Keratinocyte (primary cell): ENCODE data around the gene SPECC1. TPM values are rescaled to one million over a fixed set of nuclear protein-coding genes. Genes with fewer than 3 reads are reported as not detected.
"Not testable (repeated sequence)": the region's sequence is repeated elsewhere in the genome, so short reads cannot be mapped to it uniquely, and the experiment has no call there.

Experiments used
- DNase-seq: peaks from one replicate; pipeline ENCODE4 v3.0.0-alpha.2; 2011; ENCODE audit warnings: low read depth, missing footprints, low spot score
- FAIRE-seq: peaks from 2 replicates; lab custom pipeline; 2011; peaks lifted over from hg19 to GRCh38; lab: Jason Lieb, UNC
- H2AFZ ChIP-seq: 2 replicates; pipeline ENCODE4 v1.6.0; 2012; ENCODE audit warnings: low read length, control low read depth, inconsistent platforms; ENCODE audit not compliant: control insufficient read depth
- H3K27ac ChIP-seq: 2 replicates; pipeline ENCODE4 v1.5.1; 2011; ENCODE audit warnings: low read length; ENCODE audit not compliant: control insufficient read depth, insufficient read depth
- H3K27me3 ChIP-seq: 3 replicates; pipeline ENCODE4 v1.6.0; 2011; ENCODE audit warnings: low read length; ENCODE audit not compliant: control insufficient read depth, insufficient read depth; ENCODE audit errors: extremely low read depth
- H3K36me3 ChIP-seq, 2 experiments: 2 replicates in 1 of 2; 3 replicates in 1 of 2; pipeline ENCODE4 v1.5.1; 2011; ENCODE audit warnings: low read length in 2 of 2, mild to moderate bottlenecking in 1 of 2; ENCODE audit not compliant: control insufficient read depth in 2 of 2, insufficient read depth in 2 of 2; ENCODE audit errors: extremely low read depth in 1 of 2
- H3K4me1 ChIP-seq: 3 replicates; pipeline ENCODE4 v1.5.1; 2011; ENCODE audit warnings: low read length; ENCODE audit not compliant: control insufficient read depth, insufficient read depth; ENCODE audit errors: extremely low read depth
- H3K4me2 ChIP-seq: 3 replicates; pipeline ENCODE4 v1.6.0; 2011; ENCODE audit warnings: low read depth, low read length; ENCODE audit not compliant: control insufficient read depth, insufficient read depth; ENCODE audit errors: extremely low read depth
- H3K4me3 ChIP-seq, 3 experiments: fragments of 200-600 bp in 1 of 3; sonication (generic) in 1 of 3; 2 replicates in 2 of 3; 3 replicates in 1 of 3; pipeline ENCODE4 v1.5.1; 2011 to 2016; ENCODE audit warnings: low read length in 3 of 3, mild to moderate bottlenecking in 3 of 3, control low read depth in 2 of 3, inconsistent platforms in 1 of 3, low read depth in 1 of 3, mixed read lengths in 1 of 3, mixed run types in 1 of 3, moderate library complexity in 1 of 3; ENCODE audit not compliant: control insufficient read depth in 2 of 3, insufficient read depth in 2 of 3; ENCODE audit errors: extremely low read depth in 1 of 3
- H3K79me2 ChIP-seq: 2 replicates; pipeline ENCODE4 v1.6.0; 2012; ENCODE audit warnings: low read length; ENCODE audit not compliant: control insufficient read depth, insufficient read depth
- H3K9ac ChIP-seq: 3 replicates; pipeline ENCODE4 v1.6.0; 2011; ENCODE audit warnings: low read length; ENCODE audit not compliant: control insufficient read depth, insufficient read depth; ENCODE audit errors: extremely low read depth
- H3K9me1 ChIP-seq: 3 replicates; pipeline ENCODE4 v1.6.0; 2011; ENCODE audit warnings: low read length; ENCODE audit not compliant: control insufficient read depth, insufficient read depth; ENCODE audit errors: extremely low read depth
- H3K9me3 ChIP-seq: 2 replicates; pipeline ENCODE4 v1.5.1; 2012; ENCODE audit warnings: low read depth, low read length; ENCODE audit not compliant: control insufficient read depth
- H4K20me1 ChIP-seq: 3 replicates; pipeline ENCODE4 v1.6.0; 2011; ENCODE audit warnings: low read length; ENCODE audit not compliant: control insufficient read depth, insufficient read depth; ENCODE audit errors: extremely low read depth
- EZH2 ChIP-seq: IDR thresholded peaks from one replicate; pipeline ENCODE4 v1.6.1; 2012; ENCODE audit warnings: inconsistent platforms, mild to moderate bottlenecking, low read length, moderate library complexity
- dilution Hi-C: fragments of 300-500 bp; cut with MboI; formaldehyde crosslinking; loops from one replicate; pipeline ENCODE4 v1.7.0; 2020; ENCODE audit warnings: low sequenced_read_pairs; ENCODE audit not compliant: extremely low pct_ligation_motif_present
- polyA plus RNA-seq, 5 experiments: library from polyadenylated mRNA; depleted of rRNA in 3 of 5; stranded (reverse) in 3 of 5; stranded (forward) in 1 of 5; unstranded in 1 of 5; fragments of >200 nt; gene quantifications; 1 replicate in 1 of 5; 2 replicates in 3 of 5; 3 replicates in 1 of 5; pipeline versions ENCODE4 v1.2.1 to v1.2.3, GENCODE V29; 2011 to 2012; ENCODE audit warnings: missing spikeins in 2 of 5, low read depth in 1 of 5, low replicate concordance in 1 of 5
- TF ChIP-seq, protein P1 (sequence below), 3 experiments: IDR thresholded peaks in 1 of 3; conservative IDR thresholded peaks in 1 of 3; optimal IDR thresholded peaks in 1 of 3; 2 replicates in 2 of 3; 3 replicates in 1 of 3; pipeline versions ENCODE3 to v1.5.1; 2011; ENCODE audit warnings: low read length in 3 of 3, mild to moderate bottlenecking in 3 of 3, moderate library complexity in 2 of 3, control low read depth in 1 of 3, inconsistent platforms in 1 of 3; ENCODE audit not compliant: insufficient read depth in 2 of 3; ENCODE audit errors: extremely low read depth in 1 of 3

SPECC1 gene
- polyA plus RNA-seq, 1 donor (not counting 4 experiments of a cell fraction or from before 2014, with no cell fraction given) = 20.9 TPM

DNA sequence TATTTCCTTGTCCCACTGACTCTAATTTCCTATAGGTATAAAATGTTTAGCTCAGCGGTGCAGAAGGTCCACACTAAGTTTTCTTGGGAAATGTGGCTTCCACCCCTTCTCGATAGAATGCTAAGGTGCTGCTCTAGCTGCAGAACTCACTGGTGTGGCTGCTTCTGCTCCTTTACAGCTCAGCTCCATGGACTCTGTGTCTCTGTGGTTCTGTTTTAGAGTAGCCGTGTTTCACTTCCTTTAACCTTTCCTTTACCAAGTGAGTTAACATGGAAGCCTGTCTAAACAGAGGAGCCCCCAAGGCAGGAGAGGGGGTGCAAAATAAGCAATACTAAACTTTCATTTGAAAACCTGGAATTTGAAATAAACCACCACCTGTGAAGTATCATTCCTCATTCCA lies 65.3 kb downstream of the SPECC1 start:
- Histone ChIP-seq H3K79me2 (no peaks in the 10 kb centered on the region), H3K9me3 (no peaks in the 10 kb centered on the region), H3K36me3 (no peaks in the 10 kb centered on the region), H2AFZ (no peak overlapping the region), H3K9ac (no peak overlapping the region), H4K20me1 (no peaks in the 10 kb centered on the region), H3K27ac (no peak overlapping the region), H3K4me2 (no peak overlapping the region), H3K4me3 (no peak overlapping the region), H3K9me1 (no peaks in the 10 kb centered on the region), H3K4me1 (no peaks in the 10 kb centered on the region), H3K27me3 (peaks cover 5% of the 10 kb centered on the region)
- FAIRE-seq = no peak
- DNase-seq = no peak
- no peak for TF ChIP-seq EZH2
- TF ChIP-seq, protein P1, sequence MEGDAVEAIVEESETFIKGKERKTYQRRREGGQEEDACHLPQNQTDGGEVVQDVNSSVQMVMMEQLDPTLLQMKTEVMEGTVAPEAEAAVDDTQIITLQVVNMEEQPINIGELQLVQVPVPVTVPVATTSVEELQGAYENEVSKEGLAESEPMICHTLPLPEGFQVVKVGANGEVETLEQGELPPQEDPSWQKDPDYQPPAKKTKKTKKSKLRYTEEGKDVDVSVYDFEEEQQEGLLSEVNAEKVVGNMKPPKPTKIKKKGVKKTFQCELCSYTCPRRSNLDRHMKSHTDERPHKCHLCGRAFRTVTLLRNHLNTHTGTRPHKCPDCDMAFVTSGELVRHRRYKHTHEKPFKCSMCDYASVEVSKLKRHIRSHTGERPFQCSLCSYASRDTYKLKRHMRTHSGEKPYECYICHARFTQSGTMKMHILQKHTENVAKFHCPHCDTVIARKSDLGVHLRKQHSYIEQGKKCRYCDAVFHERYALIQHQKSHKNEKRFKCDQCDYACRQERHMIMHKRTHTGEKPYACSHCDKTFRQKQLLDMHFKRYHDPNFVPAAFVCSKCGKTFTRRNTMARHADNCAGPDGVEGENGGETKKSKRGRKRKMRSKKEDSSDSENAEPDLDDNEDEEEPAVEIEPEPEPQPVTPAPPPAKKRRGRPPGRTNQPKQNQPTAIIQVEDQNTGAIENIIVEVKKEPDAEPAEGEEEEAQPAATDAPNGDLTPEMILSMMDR (optimal IDR thresholded peaks at IDR 0.05 in 1 of 3, IDR thresholded peaks at IDR 0.05 in 1 of 3, conservative IDR thresholded peaks at IDR 0.05 in 1 of 3; ENCODE audit: extremely low read depth in 1 of 3, insufficient read depth in 2 of 3, low read length in 3 of 3) = no peak
- dilution Hi-C loops = no loop called here

DNA sequence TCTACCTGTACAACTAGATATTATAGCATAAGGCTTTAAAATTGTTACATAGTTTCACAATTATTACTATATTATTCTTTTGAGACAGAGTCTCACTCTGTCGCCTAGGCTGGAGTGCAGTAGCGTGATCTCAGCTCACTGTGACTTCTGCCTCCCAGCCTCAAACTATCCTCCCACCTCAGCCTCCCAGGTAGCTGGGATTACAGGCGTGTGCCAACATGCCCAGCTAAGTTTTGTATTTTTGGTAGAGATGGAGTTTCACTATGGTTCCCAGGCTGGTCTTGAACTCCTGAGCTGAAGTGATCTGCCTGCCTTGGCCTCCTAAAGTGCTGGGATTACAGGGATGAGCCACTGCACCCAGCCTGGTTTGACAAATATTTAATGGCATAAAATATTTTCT lies 67.0 kb downstream of the SPECC1 start:
- FAIRE-seq, DNase-seq, H3K36me3 ChIP-seq, H3K27ac ChIP-seq, H3K9me3 ChIP-seq, H3K79me2 ChIP-seq, dilution Hi-C loops, H3K4me3 ChIP-seq, H2AFZ ChIP-seq, H3K4me2 ChIP-seq, H3K9ac ChIP-seq, H3K9me1 ChIP-seq, H3K4me1 ChIP-seq, H4K20me1 ChIP-seq: not testable (repeated sequence)
- peaks cover 10% of the 10 kb centered on the region for H3K27me3 ChIP-seq

DNA sequence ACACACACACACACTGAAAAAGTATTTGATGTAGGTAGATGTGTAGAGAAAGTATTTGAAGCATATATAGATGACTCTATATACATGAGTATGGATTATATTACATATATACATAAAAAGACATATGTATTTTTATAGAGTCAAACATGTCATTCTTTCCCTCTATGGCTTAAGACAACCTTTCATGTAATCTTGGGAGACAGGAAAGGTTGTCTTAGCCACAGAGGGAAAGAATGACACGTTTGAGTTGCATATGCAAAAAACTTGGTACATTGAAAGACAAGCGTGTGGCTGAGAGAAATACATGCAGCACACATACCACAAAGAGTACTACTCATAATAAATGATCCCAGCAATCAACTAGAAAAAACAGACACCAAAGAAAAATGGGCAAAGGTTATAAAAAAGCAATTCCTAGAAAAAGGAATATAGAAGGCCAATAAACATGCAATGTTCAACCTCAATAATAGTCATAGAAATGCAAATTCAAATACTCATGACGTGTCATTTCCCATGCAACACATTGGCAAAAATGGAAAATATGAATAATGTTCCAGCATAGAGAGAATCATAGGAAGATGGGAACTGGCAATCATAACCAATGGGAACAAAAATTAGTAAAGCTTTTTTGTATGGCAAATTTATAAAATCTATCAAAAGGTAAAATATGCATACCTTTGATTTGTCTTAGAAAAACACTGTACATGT lies 69.0 kb downstream of the SPECC1 start:
- no peak overlapping the region for H3K9ac ChIP-seq
- no peaks in the 10 kb centered on the region for H4K20me1 ChIP-seq
- H3K9me1 ChIP-seq = no peaks in the 10 kb centered on the region
- no peaks in the 10 kb centered on the region for H3K36me3 ChIP-seq
- TF ChIP-seq, protein P1 (optimal IDR thresholded peaks at IDR 0.05 in 1 of 3, IDR thresholded peaks at IDR 0.05 in 1 of 3, conservative IDR thresholded peaks at IDR 0.05 in 1 of 3; ENCODE audit: extremely low read depth in 1 of 3, insufficient read depth in 2 of 3, low read length in 3 of 3) = no peak
- TF ChIP-seq EZH2 = no peak
- FAIRE-seq = no peak
- no peaks in the 10 kb centered on the region for H3K79me2 ChIP-seq
- no peak for DNase-seq
- H3K4me3 ChIP-seq = no peak overlapping the region
- no peak overlapping the region for H2AFZ ChIP-seq
- no peak overlapping the region for H3K4me2 ChIP-seq
- H3K27me3 ChIP-seq = peaks cover 28% of the 10 kb centered on the region
- H3K4me1 ChIP-seq = no peaks in the 10 kb centered on the region
- no peaks in the 10 kb centered on the region for H3K9me3 ChIP-seq
- dilution Hi-C loops = no loop called here
- H3K27ac ChIP-seq = no peak overlapping the region
